Measurements from ENCODE around the gene CMTM1. TPM values are rescaled to one million over a fixed set of nuclear protein-coding genes. Genes with fewer than 3 reads are reported as not detected.

The CMTM1 gene
- total and polyA plus RNA-seq, 2 experiments from 2014 or later: 1.4 to 1.8 TPM

- WGBS (ENCODE audit: low lambda C conversion rate, missing lambda C conversion rate): 87% methylated on average over 7 of the region's 7 CpGs
- DNase-seq (ENCODE audit: low spot score): no peak
- Histone ChIP-seq H3K27ac (no peak overlapping the region), H3K27me3 (no peaks in the 10 kb centered on the region), H4K20me1 (ENCODE audit: insufficient read depth, poor library complexity, severe bottlenecking) (no peaks in the 10 kb centered on the region), H3K9me3 (ENCODE audit: low read depth) (no peaks in the 10 kb centered on the region), H3K4me2 (no peak overlapping the region), H3K36me3 (replicated peaks; ENCODE audit: insufficient read depth, low read depth) (no peaks in the 10 kb centered on the region), H3K9me2 (replicated peaks; ENCODE audit: insufficient read depth) (no peaks in the 10 kb centered on the region), H3K4me1 (ENCODE audit: insufficient read depth) (peaks cover 4% of the 10 kb centered on the region), H3K4me3 (no peak overlapping the region), H3K79me2 (peaks cover 3% of the 10 kb centered on the region), H2AFZ (no peak overlapping the region)
- TF ChIP-seq EZH2phosphoT487 (IDR thresholded peaks at IDR 0.05; ENCODE audit: low read depth, severe bottlenecking, unreplicated experiment) (no peak), CTCF (IDR thresholded peaks at IDR 0.05; ENCODE audit: poor library complexity) (no peak), EZH2 (IDR thresholded peaks at IDR 0.05; ENCODE audit: borderline replicate concordance) (no peak)
Measured at GRCh38 chr16:66544016-66544757, 22.1 kb upstream of the CMTM1 start.

DNA sequence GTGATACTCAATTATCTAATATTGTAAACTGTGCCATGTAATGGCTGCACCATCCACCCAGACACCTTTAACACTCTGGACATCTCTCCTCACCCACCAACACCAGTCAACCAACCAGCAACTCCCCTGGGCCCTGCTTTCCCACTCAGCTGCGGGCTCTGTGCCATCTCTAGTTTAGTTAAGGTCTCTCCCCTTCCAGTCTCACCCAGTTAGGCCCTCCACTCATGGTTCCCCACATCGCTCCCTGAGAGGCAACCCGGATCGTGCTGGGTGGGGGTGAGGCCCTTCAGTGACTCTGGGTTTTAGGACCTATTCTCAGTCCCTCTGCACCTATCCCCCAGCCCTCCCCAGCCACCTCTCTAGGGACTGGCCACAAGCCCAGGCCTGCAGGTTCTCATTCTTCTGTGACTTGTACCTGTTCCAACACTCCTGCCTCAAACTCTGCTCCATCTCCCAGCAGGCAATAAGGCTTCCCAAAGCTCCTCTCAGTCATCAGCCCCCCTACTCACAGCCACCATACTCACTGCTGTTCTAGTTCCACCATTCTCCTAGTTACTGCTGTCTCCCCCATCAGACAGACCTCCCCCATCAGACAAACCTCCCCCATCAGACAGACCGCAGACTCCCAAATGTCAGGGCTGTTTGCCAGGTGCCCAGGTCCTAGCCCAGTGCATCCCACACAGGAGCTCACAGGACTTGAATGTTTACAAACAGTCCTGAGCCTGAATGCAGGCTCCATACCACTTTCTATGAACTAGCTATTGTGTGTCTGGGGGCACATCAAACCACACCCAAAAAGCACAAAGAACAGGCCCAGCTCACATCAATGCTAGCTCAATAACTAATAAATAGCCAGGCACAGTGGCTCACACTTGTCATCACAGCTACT is 18.9 kb upstream of the CMTM1 start:
- H3K79me2 ChIP-seq: peaks cover 8% of the 10 kb centered on the region
- H3K9me2 ChIP-seq (replicated peaks; ENCODE audit: insufficient read depth): no peaks in the 10 kb centered on the region
- whole genome bisulfite sequencing (ENCODE audit: low lambda C conversion rate, missing lambda C conversion rate): 98% methylated on average over 5 of the region's 5 CpGs
- DNase-seq (ENCODE audit: low spot score): no peak
- H3K36me3 ChIP-seq (replicated peaks; ENCODE audit: insufficient read depth, low read depth): no peaks in the 10 kb centered on the region
- H3K27me3 ChIP-seq: no peaks in the 10 kb centered on the region
- H2AFZ ChIP-seq: no peak overlapping the region
- no peak overlapping the region for H3K4me3 ChIP-seq
- peaks cover 15% of the 10 kb centered on the region for H3K4me1 ChIP-seq (ENCODE audit: insufficient read depth)
- H3K4me2 ChIP-seq: no peak overlapping the region
- TF ChIP-seq EZH2 (IDR thresholded peaks at IDR 0.05; ENCODE audit: borderline replicate concordance): no peak
- TF ChIP-seq CTCF (IDR thresholded peaks at IDR 0.05; ENCODE audit: poor library complexity): no peak
- TF ChIP-seq EZH2phosphoT487 (IDR thresholded peaks at IDR 0.05; ENCODE audit: low read depth, severe bottlenecking, unreplicated experiment): no peak
- no peak overlapping the region for H3K27ac ChIP-seq
- no peaks in the 10 kb centered on the region for H4K20me1 ChIP-seq (ENCODE audit: insufficient read depth, poor library complexity, severe bottlenecking)
- no peaks in the 10 kb centered on the region for H3K9me3 ChIP-seq (ENCODE audit: low read depth)

DNA sequence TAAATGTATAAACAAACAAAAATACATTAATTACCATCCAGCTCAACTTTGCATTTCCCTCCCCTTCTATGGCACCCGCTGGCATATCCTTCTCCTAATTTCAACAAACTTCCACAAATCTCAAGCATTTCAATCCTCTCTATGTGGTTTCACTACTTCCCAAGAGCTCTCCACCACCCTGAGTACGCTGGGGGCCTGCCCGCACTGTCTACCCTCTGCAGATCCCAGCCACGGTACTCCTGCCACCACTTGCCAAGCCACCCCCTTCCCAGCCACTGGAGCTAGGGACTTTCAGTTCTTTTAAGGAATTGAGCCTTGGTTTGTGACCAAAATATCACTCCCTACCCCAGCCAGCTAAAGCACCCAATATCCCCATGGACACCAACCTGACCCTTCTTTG is 18.2 kb upstream of the CMTM1 start:
- 96% methylated on average over 4 of the region's 4 CpGs for WGBS (ENCODE audit: low lambda C conversion rate, missing lambda C conversion rate)

More for the DNA sequence above, 18.2 kb upstream of the CMTM1 start:
- Histone ChIP-seq H3K9me3 (ENCODE audit: low read depth) (no peaks in the 10 kb centered on the region), H3K27me3 (no peaks in the 10 kb centered on the region), H3K79me2 (peaks cover 12% of the 10 kb centered on the region), H3K27ac (no peak overlapping the region), H3K4me2 (no peak overlapping the region), H3K4me1 (ENCODE audit: insufficient read depth) (peaks cover 19% of the 10 kb centered on the region), H2AFZ (no peak overlapping the region), H3K36me3 (replicated peaks; ENCODE audit: insufficient read depth, low read depth) (no peaks in the 10 kb centered on the region), H3K4me3 (no peak overlapping the region), H4K20me1 (ENCODE audit: insufficient read depth, poor library complexity, severe bottlenecking) (no peaks in the 10 kb centered on the region), H3K9me2 (replicated peaks; ENCODE audit: insufficient read depth) (no peaks in the 10 kb centered on the region)
- no peak for DNase-seq (ENCODE audit: low spot score)
- TF ChIP-seq CTCF (IDR thresholded peaks at IDR 0.05; ENCODE audit: poor library complexity) (no peak), EZH2 (IDR thresholded peaks at IDR 0.05; ENCODE audit: borderline replicate concordance) (no peak), EZH2phosphoT487 (IDR thresholded peaks at IDR 0.05; ENCODE audit: low read depth, severe bottlenecking, unreplicated experiment) (no peak)

All from hepatocyte (in vitro differentiated cells).